HL-60/S4 (cell line): ENCODE data around the gene ERGIC1.

Experiments
- in situ Hi-C: fragments of 300-500 bp; cut with MboI; formaldehyde crosslinking; loops from 2 replicates; pipeline ENCODE4 v1.14.3; 2022; ENCODE audit warnings: low sequenced_read_pairs

Gene ERGIC1

GRCh38 chr5:172959824-172960799 lies 126.1 kb downstream of the ERGIC1 start:
- in situ Hi-C loops, result no loop called here

GRCh38 chr5:172969921-172970320 lies 135.9 kb downstream of the ERGIC1 start:
- in situ Hi-C loops, result no loop called here

GRCh38 chr5:172971482-172971881 lies 137.4 kb downstream of the ERGIC1 start:
- in situ Hi-C loops, result no loop called here

- in situ Hi-C loops, result no loop called here
These were observed 138.5 kb downstream of the ERGIC1 start for GRCh38 chr5:172972552-172972951.

GRCh38 chr5:172973127-172973916 lies 139.3 kb downstream of the ERGIC1 start:
- in situ Hi-C loops, result no loop called here

GRCh38 chr5:172973931-172974330 lies 139.9 kb downstream of the ERGIC1 start:
- in situ Hi-C loops, result no loop called here

- in situ Hi-C loops, result no loop called here
These were observed 141.2 kb downstream of the ERGIC1 start for GRCh38 chr5:172975289-172975688.

- in situ Hi-C loops, result loop anchor here (10.0 kb wide), 1 partner anchor 165 kb away; the partner anchor contains the start of gene BNIP1
These were observed 145.7 kb downstream of the ERGIC1 start for GRCh38 chr5:172979778-172980177.

- in situ Hi-C loops, result loop anchor here (10.0 kb wide), 1 partner anchor 163 kb away; the partner anchor contains the start of gene BNIP1
These were observed 147.9 kb downstream of the ERGIC1 start for GRCh38 chr5:172981931-172982330.

GRCh38 chr5:172983542-172984243 lies 149.6 kb downstream of the ERGIC1 start, which contains the start of gene ATP6V0E1:
ATP6V0E1 (plus strand) TSS chr5:172983771; CDS start chr5:172983861, 90 bp downstream.
- in situ Hi-C loops, result loop anchor here (10.0 kb wide), 1 partner anchor 161 kb away; the partner anchor contains the start of gene BNIP1

- in situ Hi-C loops, result loop anchor here (10.0 kb wide), 1 partner anchor 160 kb away; the partner anchor contains the start of gene BNIP1
These were observed 150.3 kb downstream of the ERGIC1 start for GRCh38 chr5:172984244-172984953.

- in situ Hi-C loops, result loop anchor here (10.0 kb wide), 1 partner anchor 159 kb away; the partner anchor contains the start of gene BNIP1
These were observed 151.5 kb downstream of the ERGIC1 start for GRCh38 chr5:172985596-172985995.

- in situ Hi-C loops, result loop anchor here (10.0 kb wide), 1 partner anchor 157 kb away; the partner anchor contains the start of gene BNIP1
These were observed 154.2 kb downstream of the ERGIC1 start for GRCh38 chr5:172988276-172988675.

GRCh38 chr5:172990776-172991175 lies 156.7 kb downstream of the ERGIC1 start:
- in situ Hi-C loops, result no loop called here

GRCh38 chr5:172994405-172994804 lies 160.4 kb downstream of the ERGIC1 start:
- in situ Hi-C loops, result no loop called here

GRCh38 chr5:172999372-172999973 lies 165.4 kb downstream of the ERGIC1 start:
- in situ Hi-C loops, result no loop called here

- in situ Hi-C loops, result no loop called here
These were observed 165.9 kb downstream of the ERGIC1 start for GRCh38 chr5:172999974-173000373.

GRCh38 chr5:173001229-173001841 lies 167.3 kb downstream of the ERGIC1 start:
- in situ Hi-C loops, result no loop called here
